Measurements from ENCODE around the gene CBLC.
"Not testable (repeated sequence)": the region's sequence is repeated elsewhere in the genome, so short reads cannot be mapped to it uniquely, and the experiment has no call there.

CBLC gene

DNA sequence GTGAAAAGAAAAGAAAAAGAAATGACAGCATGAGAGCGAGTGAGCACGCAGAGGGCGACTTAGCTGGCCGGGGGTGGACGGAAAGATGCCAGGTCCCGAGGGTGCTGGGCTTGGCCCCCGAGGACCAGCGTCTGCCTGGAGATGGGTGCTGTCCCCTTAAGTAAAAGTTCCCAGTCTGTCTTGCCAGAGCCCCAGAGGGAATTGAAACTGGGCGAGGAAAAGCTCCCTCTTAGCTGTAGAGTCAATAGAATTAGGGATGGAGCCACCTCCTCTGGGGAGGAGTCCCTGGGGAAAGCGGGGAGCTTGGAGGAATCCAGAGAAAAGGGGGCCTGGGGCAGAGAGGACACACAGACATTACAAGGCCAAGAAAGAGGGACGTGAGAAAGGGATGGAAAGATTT is 44.5 kb downstream of the CBLC start:
- no peak for DNase-seq

DNA sequence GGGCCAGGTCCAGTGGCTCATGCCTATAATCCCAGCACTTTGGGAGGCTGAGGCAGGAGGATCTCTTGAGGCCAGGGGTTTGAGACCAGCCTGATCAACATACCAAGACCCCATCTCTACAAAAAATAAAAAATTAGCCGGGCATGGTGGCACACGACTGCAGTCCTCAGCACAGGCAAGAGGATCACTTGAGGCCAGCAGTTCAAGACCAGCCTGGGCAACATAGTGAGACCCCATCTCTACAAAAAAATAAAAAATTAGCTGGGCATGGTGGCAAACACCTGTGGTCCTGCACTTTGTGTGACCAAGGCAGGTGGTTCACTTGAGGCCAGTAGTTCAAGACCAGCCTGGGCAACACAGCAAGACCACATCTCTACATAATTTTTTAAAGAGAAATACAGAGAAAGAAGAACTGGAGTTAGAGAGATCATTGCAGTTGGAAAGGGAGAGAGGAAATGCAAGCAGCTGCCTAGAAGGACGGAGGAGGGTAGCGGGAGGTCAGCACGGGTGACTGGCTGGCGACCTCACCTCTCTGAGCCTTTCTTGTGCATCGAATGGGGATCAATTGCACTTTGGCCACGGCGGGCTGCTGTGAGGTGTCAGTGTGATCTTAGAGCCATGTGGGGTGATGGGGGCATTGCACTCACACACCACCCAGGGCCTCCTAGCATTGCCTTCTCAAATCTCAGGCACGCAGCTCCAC is 45.1 kb downstream of the CBLC start:
- no peak for DNase-seq

DNA sequence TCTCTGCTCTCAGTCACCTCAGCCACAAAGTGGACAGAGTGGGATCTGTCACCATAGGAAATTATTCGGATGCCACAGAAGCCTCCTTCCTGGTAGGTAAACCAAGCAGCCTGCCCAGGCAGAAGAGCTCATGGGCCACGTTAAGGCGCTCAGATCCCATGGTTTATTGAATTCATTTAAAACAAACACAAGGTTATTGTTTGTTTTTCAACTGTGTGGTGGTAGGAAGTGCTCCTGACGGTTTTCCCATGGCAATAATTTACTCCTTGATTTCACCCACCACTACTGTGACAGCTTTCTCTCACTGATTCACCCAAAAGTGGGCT is 45.6 kb downstream of the CBLC start:
- no peak for DNase-seq

DNA sequence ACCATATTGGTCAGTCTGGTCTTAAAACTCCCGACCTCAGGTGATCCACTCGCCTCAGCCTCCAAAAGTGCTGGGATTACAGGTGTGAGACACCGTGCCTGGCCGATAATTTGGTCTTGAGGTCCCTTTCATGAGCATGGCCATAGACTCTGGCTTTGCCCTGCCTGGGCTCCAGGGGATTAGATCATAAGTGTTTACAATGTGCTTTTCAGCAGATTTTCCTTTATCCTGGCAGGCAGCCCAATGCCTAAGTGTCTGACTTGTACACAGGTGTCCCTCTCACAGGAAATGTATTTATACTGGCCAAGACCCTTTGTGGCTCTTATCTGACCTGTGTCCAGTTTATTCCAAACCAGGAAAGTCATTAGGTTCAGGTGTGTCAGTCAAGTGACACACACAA is 47.1 kb downstream of the CBLC start:
- no peak for DNase-seq

DNA sequence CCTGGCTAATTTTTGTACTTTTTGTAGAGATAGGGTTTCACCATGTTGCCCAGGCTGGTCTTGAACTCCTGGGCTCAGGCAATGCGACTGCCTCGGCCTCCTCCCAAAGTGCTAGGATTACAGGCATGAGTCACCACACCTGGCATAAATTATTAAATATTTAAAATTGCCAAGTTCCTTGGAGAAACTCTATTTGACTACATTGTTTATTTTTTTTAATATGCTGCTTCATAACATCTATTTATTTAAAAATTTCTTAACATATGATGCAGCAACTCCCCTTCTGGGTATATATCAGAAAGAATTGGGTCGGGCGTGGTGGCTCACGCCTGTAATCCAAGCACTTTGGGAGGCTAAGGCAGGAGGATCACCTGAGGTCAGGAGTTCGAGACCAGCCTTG is 55.2 kb downstream of the CBLC start:
- DNase-seq, result not testable (repeated sequence)

DNA sequence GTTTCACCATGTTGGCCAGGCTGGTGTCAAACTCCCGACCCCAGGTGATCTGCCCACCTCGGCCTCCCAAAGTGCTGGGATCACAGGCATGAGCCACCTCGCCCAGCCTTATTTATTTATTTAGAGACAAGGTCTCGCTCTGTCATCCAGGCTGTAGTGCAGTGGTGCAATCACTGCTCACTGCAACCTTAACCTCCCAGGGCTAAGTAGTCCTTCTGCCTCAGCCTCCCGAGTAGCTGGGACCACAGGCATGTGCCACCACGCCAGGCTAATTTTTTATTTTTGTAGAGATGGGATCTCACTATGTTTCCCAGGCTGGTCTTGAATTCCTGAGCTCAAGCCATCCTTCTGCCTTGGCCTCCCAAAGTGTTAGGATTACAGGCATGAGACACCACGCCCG is 56.7 kb downstream of the CBLC start:
- DNase-seq, result not testable (repeated sequence)

DNA sequence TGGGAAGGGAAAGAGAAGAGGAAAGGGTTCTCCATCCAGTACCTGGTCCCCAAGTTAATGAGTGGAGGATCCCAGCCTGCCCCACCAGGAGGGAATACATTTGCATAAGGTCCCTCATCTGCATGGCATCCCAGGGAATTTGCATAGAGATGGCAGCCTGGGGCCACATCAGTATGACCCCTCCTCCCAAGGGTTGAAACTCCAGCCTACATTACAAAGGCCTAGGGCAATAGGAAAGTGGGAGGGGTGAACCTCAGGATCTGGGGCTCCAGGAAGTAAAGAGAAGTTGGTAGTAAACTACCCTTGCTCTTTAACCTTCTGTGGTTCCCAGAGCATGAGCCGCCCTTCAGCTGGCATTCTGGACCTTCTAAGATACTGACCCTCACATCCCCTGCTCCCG is 61.6 kb downstream of the CBLC start:
- no peak for DNase-seq

DNA sequence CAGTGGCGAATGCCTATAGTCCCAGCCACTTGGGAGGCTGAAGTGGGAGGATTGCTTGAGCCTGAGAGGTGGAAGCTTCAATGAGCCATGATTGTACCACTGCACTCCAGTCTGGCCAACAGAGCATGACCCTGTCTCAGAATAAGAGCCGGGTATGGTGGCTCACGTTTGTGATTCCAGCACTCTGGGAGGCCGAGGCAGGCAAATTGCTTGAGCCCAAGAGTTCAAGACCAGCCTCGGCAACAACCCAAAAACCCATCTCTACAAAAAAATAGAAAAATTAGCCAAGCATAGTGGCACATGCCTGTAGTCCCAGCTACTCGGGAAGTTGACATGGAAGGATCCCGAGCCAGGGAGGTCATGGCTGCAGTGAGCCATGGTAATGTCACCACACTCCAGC is 63.1 kb downstream of the CBLC start:
- no peak for DNase-seq

DNA sequence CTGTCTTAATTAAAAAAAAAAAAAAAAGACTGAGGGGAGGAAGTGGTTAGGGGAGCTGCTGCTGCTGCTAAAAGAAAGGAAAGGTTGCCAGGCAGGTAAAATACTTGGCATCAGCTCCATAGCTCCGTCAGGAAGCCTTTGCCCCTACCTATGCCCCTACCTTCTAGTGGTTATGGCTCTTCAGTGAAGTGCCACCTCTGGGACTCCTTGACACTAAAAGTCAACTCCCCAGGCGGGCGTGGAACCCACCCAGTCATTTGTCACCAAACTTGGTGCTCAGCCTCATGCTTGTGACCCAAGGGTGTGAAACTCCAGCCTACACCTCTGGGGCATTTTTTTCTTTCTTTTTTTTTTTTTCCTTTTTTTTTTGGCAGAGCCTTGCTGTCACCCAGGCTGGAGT is 63.5 kb downstream of the CBLC start:
- no peak for DNase-seq

DNA sequence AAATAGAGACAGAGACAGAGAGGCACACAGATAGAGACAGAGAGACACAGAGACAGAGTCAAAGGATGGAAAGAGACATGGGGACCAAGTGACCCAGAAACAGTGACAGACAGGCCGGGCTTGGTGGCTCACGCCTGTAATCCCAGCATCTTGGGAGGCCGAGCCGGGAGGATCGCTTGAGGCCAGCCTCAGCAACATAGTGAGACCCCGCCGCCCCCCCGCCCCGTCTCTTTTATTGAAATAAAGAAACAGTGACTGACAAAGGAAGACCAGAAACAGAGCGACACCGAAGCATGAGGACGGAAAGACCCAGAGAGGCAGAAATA is 67.6 kb downstream of the CBLC start:
- no peak for DNase-seq

DNA sequence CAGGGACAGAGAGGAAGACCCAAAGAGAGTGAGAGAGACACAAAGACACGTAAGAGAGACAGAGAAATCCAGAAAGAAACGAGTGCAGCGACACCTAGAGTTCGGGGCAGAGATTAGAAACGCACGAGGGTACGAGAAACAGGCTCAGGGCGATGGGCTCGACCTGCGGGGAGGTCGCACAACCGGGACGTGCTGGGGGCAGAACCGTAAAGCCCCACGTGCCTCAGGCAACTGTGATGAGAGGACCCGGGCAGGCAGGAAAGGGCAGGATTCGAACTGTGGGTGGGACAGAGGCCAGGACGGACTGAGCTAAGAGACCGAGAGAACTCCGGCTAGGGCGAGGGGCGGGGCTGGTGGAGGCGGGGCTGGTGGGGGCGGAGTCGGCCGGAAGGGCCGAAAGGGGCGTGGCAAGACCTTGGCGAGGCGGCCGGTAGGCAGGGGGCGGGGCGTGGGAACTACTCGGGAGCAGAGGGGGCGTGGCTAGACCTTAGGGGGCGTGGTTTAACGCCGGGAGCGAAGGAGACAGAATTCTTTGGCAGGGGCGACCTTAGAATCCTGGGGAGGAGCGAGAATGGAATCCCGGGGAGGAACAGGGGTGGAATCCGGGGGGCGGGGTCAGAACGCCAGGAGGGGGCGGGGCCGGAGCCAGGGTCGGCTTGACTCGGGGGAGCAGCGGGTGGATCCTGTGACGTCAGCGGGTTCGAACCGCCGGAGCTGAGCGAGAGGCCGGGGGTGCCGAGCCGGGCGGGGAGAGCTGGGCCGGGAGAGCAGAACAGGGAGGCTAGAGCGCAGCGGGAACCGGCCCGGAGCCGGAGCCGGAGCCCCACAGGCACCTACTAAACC is 68.1 kb downstream of the CBLC start, which contains the start of gene NECTIN2:
Gene NECTIN2, plus strand, starts transcription at position 686 of the 843 bp plus-strand sequence. CDS start 229 bp downstream, outside the sequence.
- DNase-seq, result peak; percentile 76

DNA sequence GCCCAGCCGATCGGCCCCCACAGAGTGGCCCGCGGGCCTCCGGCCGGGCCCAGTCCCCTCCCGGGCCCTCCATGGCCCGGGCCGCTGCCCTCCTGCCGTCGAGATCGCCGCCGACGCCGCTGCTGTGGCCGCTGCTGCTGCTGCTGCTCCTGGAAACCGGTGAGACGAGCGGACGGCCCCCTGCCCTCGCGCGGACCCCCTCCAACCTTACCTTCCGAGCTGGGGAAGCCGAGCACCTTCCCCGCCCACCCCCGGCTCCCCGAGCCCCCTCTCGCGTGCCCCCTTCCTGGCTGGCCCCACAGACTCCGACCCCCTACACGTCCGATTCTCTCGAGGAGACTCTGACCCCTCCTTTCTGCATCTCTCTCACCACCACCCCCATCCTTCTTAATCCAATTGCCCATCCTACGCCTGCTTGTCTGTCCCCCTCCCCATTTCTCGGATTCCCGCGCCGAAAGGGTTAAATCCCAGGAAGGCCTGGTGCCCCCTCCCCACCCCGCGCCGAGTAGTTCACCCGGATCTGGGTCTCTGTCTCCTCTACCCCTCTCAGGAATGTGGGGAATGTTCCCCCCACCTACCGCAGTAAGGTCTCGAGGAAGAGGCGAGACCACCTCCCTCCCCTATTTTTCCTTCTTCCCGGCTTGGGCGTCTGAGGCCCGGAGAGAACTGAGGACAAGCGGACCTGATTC is 68.9 kb downstream of the CBLC start:
- no peak for DNase-seq

DNA sequence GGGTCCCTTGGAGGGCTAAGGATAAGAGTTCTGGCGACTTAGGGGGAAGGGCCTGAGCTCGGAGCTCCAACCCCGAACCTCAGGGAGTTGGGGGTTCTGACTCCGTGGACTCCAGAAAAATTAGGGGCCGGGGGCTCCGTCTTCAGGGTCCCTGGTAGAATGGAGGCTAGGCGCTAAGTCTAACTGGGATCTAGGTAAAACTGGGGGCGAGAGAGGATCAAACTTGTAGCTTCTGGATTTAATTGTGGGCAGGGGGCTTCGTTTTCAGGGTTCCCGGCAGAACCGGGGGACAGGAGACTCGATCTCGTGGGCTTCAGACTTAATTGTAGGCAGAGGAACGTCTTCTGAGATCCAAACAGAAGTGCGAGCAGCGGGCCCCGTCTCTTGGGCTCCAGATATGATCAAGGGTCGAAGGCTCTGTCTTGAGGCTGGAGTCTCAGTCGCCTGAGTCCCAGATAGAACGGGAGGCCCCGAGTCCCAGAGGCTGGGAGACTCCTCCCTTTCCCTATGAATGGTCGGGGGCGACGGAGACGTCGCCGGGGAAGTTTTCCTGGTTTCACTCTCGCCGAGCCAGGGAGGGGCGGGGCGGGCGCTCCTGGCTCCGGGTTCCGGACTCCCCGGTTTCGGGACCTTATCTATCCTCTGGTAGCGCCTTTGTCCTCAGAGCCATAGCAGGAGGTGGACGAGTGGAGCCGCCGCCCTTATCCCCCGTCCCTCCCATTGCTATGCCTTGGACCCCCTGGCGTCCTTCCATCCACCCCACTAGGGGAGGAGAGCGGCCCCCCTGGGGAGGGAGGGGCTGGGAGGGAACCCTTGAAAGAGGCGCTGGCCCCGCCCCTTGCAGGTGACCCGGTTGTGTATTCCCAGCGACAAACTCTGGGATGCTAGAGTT is 69.7 kb downstream of the CBLC start:
- DNase-seq, result no peak

DNA sequence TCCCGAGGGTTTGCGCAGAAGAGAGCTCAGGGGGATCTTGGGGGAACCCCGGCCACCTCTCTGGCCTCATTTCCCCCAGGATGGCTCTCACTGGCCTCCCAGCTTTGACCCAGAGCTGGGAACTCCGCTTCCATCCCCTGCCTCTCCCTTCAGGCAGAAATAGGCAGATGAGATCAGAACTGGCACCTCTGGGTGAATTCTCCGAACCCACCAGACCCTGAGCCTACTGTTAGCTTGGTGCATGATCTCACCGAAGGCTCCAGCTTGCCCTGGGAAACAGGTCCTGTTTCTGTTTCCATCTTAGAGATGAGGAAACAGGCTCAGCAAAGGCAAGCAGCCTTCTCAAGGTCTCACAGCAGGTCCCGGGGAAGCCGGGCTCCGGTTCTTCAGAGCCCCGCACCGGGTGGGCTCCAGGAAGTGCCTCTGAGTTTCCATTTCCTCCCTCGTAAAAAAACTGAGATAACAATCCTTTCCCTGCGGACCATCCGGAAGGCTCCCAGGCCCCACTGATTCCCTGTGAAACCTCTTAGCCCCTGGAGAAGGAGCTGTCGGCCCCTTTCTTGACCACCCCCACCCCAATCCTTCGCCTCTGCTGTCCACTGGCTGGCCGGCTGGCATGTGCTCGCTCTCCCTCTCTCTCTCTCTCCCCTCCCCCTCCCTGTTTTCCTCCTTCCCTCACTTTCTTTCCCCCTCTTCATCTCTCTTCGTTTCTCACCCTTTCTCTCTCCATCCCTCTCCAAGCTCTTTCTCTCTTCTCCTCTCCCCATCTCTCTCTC is 70.5 kb downstream of the CBLC start:
- DNase-seq, result peak; percentile 14

DNA sequence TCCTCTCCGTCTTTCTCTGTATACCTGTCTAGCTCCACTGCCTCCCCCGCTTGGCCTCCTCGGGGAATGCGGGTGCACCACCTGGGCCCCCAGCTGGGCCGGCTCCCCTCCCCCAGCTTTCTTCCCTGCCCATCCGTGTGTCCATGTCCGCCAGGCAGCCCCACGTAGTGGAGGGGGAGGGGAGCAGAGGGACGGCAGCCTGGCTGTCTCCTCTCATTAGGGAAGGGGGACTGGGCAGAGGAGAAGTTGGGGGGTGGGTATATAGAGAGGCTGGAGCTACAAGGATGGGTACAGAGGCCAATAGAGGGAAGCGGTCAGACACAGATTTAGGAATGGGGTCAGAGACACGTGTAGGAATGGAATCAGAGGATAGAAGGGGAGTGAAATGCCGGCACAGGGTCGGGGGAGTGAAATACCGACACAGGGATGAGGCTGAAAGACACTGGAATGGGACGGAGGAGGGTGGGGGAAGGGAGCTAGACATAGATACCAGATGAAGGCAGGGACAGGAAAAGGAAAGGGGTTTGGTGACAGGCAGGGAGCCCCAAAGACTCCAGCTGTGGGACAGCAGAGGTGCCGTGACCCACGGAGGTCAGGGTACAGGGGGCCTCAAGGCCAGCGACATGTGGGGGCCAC is 71.2 kb downstream of the CBLC start:
- DNase-seq, result no peak

Data from GF-D8 (cell line).